GM18909 (cell line): ENCODE results near the gene PDE10A.

Source experiments
- ATAC-seq: cut with Tn5 transposase; IDR thresholded peaks from one replicate; pipeline ENCODE4 v1.9.1; 2021; ENCODE audit warnings: mild to moderate bottlenecking; ENCODE audit not compliant: unreplicated experiment, poor library complexity

PDE10A gene

DNA sequence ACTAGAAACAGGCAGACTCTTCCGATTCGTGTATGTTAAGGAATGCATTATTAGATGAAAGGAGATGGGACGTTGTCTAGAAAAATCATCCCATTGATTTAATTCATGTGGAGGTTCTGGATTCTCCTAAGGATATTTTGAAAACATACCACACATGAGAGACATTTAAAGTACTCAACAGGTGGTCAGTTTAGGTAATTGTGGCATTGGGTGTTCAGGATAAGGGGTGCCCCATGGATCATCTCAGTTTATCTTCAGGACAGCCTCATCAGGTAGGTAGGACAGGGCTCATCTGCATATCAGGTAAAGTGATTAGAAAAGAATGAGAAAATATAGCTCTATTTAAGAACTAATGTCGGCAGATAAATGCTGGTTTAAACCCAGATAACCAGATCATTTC lies 15.9 kb upstream of the PDE10A start:
- no peak for ATAC-seq

DNA sequence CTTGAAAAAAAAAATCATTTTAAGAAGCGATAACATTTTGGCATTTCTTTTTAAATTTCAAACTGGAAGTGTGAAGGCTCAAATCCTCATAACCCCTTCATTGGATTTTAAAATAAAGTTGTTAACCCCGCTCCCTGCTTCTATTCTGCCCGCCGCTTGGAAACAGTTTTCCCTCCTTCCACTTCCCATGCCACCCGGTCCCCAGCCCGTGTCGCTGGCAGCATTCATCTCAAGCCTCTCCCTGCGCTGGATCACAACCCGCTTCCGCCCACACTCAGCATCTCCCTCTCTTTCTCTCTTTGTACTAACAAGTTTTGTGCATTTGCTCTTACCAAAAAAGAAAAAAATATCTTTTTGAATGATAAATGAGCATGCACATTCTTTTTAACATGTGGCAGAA lies 15.4 kb upstream of the PDE10A start:
- no peak for ATAC-seq

DNA sequence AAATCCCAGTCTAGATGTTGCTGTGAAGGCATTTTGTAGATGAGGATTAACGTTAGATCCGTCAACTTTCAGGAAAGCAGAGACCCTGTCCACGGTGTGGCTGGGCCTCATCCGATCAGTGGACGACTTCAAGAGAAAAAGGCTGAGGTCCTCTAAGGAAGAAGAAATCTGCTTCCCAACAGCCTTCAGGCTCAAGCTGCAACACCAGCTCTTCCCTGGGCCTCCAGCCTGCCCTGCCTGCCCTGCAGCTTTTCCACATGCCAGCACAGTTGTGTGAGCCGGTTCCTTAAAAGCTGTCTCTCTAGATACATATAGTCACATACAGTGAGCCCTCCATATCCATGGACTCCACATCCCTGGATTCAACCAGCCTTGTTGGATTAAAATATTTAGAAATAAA lies 14.1 kb upstream of the PDE10A start:
- no peak for ATAC-seq

DNA sequence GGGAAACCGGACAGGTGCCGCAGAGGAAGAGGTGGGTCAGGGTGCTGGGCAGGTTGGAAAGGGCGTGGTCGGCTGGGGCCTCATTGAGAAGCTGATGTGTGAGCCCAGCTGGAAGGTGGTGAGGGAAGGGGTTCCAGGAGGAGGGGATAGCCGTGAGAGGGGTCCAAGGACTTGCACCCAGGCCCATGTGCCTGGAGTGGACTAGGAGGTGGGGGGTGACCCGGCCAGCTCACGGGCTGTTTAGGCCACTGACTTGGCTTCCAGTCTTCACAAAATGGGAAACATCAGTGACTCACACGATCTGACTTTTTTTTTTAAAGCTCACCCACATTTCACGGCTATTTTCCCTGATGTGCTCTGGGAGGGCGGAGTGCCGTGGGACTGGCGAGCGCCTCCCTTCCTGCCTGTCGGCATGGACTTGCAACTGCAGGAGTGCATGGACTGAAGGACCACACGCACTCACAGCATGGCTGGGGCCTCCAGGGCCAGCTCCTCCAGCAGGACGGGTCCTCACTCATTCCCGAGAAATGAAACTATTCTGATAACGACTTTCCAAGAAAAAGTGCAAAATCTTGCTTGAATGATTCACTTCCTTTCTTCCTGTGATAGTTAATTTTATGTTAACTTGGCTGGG lies 13.5 kb upstream of the PDE10A start:
- no peak for ATAC-seq

DNA sequence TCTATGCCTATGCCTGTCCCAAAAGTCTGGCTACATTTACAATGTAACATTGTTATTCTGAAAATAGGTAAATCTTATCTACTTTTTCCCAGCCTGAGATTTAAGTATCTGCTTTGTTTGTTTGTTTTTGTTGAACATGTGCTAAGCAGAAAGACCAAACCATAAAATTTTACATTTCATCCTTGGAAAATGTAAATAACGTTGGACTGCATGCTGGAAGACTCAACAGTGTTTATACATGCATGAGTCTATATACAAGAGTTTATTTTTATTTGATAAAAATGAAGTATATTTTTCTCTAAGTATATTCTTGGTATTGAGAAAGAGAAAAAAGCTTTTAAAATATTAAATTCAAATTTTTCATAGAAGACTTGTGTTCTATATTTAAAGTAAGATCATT lies 12.1 kb upstream of the PDE10A start:
- ATAC-seq, result no peak

DNA sequence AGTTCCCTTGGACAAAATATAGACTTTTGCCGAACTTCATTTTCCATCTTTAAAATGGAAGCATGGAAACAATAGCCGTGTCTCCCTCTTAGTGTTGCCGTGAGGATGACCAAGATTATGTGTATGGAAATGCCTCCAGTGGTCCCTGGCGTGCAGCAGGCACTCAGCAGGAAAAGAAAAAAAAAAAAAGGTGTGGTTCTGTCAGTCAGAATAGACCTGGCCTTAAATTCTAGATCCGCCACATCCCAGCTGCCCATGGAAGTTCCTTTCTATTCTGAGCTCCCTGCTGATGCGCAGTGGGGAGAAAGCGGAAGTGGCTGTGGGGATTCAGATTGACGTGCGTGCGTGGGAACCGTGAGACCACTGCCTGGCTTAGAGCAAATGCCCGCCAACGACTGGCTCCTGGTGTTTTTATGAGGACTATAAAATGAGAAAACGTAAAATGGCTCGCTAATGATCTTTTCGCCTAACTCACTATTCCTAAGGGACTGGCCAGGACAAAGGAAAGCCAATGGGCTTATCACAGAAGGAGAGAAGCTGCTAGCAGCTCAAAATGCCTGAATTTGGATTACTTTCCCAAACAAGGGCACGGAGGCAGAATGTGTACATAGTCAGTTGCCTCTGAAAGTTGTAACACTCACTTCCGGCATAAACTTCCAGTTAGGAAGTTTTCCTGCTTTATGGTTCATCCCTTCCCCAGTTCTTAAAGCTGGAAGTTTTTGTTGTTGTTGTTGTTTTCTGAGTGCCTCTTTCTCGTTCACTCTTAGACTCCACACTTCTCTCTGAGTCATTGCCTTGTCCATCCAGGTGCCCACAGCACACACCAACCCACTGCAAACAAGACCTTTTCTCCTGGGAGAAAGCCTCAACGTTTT lies 11.4 kb upstream of the PDE10A start:
- ATAC-seq, result no peak

DNA sequence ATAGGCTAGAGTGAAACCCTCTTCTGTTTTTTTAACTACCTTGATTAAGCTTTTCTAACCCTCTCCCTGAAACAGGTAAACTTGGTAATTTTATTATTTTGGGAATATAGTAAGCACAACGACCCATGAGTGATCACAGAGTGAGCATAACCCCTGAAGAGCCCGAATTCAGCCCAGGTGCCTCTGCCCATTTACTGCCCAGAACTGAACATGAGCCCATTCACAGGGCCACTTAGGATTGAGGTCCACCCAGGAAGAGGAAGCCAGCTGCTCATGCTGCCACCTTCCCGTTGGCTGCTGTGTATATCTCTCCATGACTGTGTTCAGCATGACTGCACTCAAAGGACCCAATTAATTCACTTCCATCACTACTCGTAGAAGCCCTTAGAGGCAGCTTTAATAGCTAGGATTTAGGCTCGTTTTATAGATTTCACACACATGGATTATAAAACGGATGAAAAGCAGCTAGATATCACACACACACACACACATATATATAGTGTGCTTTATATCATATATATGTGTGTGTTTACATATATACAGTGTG lies 8.3 kb upstream of the PDE10A start:
- no peak for ATAC-seq

DNA sequence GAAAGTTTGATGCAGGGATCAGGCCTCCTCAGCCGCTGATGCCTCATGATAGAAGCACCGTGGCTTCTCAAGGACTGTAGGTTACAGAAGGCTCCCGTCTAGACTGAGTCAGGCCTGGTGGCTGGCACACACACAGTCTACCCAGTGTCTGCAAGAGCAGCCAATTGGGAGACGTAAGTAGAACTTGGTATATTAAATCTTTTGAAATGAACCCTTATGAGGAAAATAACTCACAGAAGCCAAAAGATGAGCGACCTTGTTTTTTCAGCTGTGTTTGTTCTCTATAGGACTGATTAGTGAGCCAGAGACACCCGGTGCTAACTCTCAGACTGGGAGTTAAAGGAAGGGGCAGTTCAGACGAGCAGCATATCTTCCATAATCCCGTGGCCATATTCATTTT lies 5.9 kb upstream of the PDE10A start:
- no peak for ATAC-seq

DNA sequence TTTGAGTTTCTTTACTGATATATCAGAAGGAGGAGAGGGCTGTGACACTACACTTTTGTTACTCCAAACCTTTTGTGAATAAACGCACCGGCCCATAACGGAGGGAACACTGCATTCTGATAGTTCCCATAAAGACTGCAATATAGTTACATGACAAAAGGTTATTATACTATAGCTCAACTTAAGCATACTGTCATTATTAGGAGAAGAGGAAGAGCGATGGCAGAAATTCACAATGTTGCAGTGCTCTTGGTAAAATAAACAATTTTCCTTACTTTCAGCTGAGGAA lies 2.3 kb upstream of the PDE10A start:
- no peak for ATAC-seq

DNA sequence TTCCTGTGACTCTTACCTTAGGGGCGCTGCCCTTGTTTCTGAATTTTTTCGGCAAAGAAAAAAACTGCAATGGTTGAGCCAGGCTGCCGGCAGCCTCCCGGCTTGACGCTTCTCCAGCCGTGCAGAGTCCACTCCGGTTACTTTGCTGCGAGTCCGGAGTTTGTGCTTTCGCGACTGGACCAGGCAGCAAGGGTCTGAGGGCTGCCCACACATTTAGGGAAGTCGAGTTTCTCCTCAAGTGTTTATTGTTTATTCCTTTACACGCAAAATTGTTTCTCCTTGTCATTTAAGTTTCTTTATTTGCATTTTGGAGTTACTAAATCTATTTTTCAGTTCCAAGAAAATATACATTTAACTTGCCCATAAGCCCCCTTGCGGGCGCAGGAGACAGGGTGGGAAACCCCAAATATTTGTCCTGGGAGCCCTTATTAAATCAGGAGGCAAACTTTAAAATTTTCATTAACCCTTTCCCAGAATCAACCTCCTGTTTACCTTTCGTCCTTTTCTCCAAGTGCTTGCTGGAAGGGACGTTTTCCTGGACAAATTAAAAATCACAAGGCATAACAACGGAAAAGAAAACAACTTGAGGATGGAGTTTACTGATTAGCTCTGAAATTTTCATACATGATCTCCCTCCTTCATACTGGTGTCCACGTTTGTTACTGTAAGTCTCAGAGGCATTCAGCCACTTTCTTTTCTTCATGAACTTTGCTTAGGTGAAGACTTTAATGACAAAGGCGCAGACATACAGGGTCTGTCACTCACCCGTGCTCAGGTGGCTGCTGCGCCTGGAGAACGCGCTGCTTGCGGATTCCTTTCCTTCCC lies 1.7 kb upstream of the PDE10A start:
- ATAC-seq, result no peak

DNA sequence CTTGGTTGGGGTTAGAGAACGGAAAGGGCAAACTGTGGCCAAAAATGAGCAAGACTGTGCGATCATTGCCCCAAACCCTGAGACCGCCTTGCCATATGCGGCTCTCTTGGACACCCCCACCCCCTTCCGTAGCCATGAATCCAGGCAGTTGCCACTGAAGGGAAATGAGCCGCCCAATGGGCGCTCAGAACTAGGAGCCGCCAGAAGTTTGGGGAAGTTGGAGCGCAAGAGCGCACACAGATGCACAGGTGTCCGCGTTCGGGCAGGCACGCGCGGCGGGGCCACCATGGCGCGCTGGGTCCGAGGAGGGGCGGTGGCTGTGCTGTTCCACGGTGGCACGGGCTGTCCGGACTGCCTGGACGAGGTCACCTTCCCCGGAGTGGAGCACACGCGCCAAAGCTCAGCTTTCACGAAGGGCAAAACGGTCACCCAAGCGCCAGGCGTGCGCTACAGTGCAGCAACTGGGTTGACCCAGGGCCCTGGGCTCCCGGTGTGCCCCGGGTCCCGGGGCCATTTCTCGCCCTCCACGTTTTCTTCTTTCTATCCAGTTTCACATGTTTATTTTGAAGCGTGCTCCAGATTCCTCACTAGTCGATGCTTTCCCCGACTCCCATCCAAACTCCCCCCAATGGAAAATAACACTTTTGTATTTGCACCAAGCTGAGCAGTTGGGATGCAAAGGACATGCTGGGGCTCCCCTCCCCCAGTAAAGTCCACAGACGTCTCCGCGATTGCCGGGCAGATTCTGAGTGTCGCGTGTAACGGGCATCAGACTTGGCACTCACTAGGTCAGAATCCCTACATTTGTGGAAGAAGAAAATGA lies 906 bp upstream of the PDE10A start:
- ATAC-seq, result no peak

DNA sequence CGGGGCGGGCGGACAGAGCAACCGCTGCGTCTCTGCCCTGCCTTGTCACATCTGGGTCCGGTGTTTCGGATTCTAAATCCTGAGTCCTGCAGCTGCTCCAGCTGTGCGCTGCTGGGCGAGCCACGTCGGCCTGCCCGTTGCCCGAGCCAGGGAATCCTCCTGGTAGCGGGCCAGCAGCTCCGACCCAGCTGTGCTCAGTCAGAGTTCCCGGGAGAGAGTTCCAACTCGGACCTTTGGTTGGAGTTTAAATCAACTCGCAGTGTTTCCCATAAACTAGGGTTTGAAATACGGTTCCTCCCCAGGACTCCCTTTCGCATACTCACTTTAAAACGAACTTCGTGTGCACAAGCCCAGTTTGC lies 315 bp upstream of the PDE10A start:
- no peak for ATAC-seq

DNA sequence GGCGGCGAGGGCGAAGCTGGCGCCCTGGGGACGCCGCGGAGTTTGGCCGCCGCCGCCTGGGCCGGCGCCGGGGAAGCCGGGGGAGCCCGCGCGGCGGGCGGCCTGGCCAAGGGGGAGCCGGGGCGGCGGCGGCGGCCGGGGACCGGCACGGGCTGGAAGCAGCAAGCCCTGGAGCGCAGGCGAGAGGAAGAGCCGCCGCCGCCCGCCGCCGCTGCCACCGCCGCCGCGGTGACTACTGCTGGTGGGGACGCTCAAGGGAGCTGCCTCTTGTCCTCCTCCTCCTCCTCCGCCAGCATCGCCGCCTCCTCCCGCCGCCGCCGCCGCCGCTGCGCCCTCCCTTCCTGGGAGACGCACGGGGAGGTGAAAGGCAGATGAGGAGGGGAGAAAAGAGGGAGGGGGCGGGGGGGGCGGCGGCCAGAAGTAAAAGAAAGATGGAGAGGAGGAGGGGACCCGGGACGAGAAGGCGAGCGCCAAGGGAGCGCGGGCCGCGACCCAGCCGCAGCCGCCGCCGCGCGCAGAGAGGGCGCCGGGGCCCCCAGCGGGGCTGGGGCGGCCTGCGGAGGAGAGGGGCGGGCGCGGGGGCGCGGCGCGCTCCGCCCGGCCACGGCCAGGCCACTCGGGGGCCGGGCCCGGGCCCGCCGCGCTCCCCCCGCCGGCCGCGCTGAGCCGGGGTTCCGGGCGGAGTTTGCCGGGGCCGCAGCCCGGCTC lies 846 bp downstream of the PDE10A start:
- no peak for ATAC-seq

DNA sequence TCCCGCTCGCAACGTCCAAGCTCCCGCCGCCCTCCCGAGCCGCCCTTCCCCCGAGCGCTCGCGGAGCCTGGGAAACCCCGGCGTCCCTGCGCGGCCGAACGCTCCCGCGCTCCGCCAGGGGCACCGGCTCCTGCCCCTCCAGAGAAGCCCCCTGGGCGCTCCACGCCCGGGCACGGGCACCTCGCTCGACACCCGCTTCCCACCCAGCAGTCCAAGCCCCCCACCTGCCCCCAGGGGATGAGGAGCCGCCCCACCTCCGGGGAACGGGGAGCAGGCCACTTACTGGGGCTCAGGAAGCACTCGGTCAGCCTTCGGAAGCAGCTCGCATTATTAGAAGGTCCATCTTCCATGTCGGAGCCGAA lies 1.4 kb downstream of the PDE10A start:
- ATAC-seq, result no peak

DNA sequence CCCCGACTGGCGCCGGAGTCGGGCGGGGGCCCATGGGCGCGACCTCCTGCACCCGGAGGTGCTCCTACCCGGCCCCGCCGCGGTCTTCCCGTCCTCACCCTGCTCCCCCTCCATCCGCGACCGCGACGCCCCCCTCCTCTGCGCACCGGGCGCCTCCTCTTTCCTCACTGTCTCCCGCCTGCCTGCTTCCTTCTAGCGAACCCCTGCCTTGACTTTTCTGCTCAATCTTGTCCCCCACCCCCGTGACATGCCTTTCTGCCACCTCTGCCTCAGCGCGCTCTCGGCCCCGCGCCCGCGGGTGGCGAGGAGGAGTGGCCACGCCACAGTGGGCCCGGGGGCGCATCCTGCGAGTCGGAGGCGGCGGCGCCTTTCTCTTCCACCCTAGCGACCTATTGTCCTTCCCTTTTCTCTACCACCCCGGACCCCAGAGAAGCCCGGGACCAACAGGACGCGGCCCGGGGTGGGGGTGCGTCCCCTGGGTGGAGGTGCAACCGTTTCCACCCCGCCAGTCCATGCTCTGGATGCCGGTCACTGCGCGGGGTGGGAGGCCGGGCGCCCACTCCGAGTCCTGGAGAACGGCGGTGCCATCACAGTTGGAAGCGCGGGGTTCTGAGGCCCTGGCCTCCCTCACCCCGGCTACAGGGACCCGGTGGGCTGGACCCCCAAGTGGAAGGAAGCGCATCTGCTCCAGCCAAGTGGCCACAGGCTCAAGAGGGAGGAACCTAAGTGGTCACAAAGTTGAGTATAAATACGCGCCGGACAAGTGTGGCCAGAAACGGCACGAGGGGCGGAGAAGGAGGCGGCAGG lies 2.0 kb downstream of the PDE10A start:
- ATAC-seq, result no peak

DNA sequence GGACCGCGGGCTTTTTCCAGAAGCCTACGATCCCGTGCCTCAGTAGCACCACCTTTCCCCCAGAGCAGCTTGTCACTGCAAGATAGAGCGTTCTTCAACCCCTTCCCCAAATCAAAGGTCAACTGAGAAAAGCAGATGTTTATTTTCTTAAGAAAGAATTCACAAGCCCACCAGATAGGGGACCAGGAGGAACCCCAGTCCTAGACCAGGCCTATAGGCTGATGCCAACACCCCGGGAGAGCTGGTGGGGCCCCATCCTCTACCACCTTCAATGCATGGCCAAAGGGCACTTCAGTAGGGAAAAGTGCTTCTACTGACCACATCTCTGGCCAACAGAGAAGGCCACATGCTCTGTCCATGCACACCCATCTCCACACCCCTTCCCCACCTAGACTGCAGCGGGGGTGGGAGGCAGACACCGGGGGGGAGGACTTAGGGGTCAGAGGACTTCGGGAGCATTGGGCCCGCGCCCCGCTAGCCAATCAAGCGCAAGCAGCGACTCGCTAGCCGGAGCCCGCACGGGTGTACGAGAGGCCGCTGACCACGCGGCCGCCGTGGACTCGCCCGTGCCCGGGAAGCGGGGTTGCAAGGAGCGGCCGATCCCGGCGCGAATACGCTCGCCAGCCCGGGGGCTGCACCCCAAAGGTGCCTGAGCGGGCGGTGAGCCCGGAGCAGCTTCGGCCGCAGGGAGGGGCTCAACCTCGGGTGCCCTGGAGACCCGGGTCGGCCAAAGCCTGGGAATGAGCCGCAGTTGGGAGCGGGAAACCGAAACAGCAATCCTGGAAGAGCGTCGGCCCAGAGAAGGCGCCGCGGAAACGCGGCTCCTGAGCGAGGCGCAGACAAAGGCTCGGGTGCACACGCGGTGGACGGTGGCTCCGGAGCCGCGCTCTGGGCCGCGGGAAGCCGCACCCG lies 2.8 kb downstream of the PDE10A start:
- ATAC-seq, result no peak

DNA sequence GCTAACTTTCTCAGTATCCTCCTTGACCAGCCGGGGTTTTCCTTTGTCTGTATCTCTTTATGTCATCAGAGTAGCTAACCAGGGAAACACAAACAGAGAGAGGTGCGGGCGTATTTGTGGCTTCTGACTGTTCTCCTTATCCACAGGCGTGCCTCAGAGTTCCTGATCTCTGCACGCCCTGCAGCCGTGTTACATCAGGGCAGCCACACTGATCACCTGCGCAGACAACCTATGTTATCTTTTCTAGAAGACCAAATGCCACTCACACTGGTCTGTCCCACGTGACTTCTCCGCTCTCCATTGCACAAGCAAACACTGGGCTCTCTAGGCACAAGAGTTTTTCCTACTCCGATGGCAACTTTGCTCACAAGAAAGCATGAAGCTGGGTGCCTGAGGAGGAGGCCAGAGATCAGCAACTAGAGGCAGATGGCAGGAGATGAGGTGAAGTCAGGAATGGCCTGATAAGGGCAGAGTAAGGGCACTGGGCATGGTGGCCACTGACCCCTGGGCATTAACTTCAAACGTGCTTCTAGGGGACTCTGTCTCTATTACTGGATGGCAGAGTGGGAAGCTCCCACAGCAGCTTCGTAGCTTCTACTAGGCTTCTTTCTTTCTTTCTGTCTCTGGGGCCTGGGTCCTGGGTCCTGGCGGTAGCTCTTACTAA lies 4.5 kb downstream of the PDE10A start:
- ATAC-seq, result no peak

DNA sequence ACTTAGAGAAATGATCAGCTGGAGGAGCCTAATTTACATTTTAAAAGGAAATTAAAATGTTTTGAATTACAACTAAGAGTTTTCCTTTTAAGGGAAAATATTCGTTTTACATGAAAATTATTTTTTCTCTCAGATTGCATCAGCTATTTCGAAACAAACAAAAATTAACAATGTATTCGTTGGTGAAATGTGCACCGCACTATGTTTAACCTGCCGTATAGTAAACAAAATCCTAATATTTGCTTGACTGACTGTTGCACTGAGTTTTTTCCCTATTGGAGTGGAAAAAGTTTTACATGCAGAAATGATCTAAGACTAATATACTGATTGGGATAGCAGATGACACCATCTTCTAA lies 5.7 kb downstream of the PDE10A start:
- no peak for ATAC-seq
